NCI-H774 (cell line): ENCODE measurements around the gene RPUSD1.
"Not testable (repeated sequence)": the region's sequence is repeated elsewhere in the genome, so short reads cannot be mapped to it uniquely, and the experiment has no call there.

ENCODE experiments used
- DNase-seq: peaks from one replicate; lab custom pipeline; 2025; lab: John Stamatoyannopoulos, UW

RPUSD1 gene

GRCh38 chr16:787978-788398 is at the start of gene RPUSD1:
RPUSD1 (minus strand) TSS chr16:788381; CDS start chr16:787737, 644 bp downstream.
- no peak for DNase-seq

- DNase-seq, result not testable (repeated sequence)
These were observed 48.6 kb upstream of the RPUSD1 start for GRCh38 chr16:836822-837221.

- no peak for DNase-seq
These were observed 48.0 kb upstream of the RPUSD1 start for GRCh38 chr16:836221-836620.

- DNase-seq, result no peak
These were observed 47.2 kb upstream of the RPUSD1 start for GRCh38 chr16:835373-835772.

- no peak for DNase-seq
These were observed 45.2 kb upstream of the RPUSD1 start for GRCh38 chr16:833411-833810.

GRCh38 chr16:832652-833336 is 44.6 kb upstream of the RPUSD1 start:
- no peak for DNase-seq

- DNase-seq, result no peak
These were observed 43.6 kb upstream of the RPUSD1 start for GRCh38 chr16:831571-832413.

- DNase-seq, result no peak
These were observed 42.8 kb upstream of the RPUSD1 start for GRCh38 chr16:830871-831570.

- DNase-seq, result no peak
These were observed 42.1 kb upstream of the RPUSD1 start for GRCh38 chr16:830107-830870.

GRCh38 chr16:828891-829290 is 40.7 kb upstream of the RPUSD1 start:
- no peak for DNase-seq

GRCh38 chr16:827513-827912 is 39.3 kb upstream of the RPUSD1 start:
- no peak for DNase-seq

- no peak for DNase-seq
These were observed 37.3 kb upstream of the RPUSD1 start for GRCh38 chr16:825341-826061.

- DNase-seq, result no peak
These were observed 36.4 kb upstream of the RPUSD1 start for GRCh38 chr16:824601-825000.

GRCh38 chr16:824194-824593 is 36.0 kb upstream of the RPUSD1 start:
- no peak for DNase-seq

- no peak for DNase-seq
These were observed 34.7 kb upstream of the RPUSD1 start for GRCh38 chr16:822909-823297.

- peak; percentile 2 for DNase-seq
These were observed 34.2 kb upstream of the RPUSD1 start for GRCh38 chr16:822174-822908.

- DNase-seq, result no peak
These were observed 33.6 kb upstream of the RPUSD1 start for GRCh38 chr16:821751-822150.

- DNase-seq, result no peak
These were observed 32.6 kb upstream of the RPUSD1 start for GRCh38 chr16:820748-821147.

GRCh38 chr16:820044-820408 is 31.8 kb upstream of the RPUSD1 start:
- DNase-seq, result not testable (repeated sequence)

GRCh38 chr16:819336-820043 is 31.3 kb upstream of the RPUSD1 start:
- DNase-seq, result no peak
